Putamen (tissue), 1 donor: ENCODE measurements around the gene CGNL1.

Experiments used
- DNase-seq: peaks from one replicate; pipeline ENCODE4 v3.0.0-alpha.2; 2016; ENCODE audit warnings: low spot score

The CGNL1 gene

DNA sequence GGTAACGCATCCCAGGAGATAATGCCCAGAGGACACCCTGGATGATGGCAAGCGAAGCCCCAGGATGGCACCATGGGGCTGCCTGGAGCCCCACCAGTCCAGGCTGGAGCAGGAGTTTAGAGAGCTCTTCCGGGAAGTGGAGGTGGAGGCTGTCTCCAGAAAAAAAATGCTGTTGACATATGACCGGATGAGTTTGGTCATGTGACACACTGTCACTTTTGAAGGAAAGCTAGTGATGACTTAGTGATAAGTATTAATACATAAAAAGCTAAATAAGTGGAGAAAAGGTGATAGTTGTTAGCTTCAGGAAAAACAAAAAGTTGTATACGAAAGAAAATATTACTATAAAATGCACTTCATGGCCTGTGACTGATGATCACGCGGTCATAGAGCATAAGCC is 195.4 kb downstream of the CGNL1 start:
- no peak for DNase-seq

GRCh38 chr15:57572468-57572867 is 196.2 kb downstream of the CGNL1 start:
- DNase-seq, result no peak

DNA sequence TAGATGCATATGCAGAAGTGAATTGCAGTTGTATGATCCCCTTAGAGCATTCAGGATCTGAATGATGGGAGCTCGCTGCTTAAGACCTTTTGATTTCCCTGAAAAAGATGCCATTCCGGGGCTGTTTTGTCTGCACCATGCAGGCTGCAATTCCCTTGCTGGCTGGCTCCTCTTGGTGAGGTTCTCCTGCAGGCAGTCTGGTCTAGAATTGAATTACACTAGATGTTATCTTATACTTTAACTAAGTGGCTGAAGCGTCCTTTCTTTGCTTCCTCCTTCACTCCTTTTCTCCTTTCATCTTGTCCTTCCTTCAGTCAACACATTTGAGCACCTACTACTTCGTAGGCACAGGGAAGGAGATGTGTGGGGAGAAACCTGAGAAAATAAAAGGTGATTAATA is 196.8 kb downstream of the CGNL1 start:
- no peak for DNase-seq

- DNase-seq, result no peak
Measured at GRCh38 chr15:57575363-57575762, 199.1 kb downstream of the CGNL1 start.

DNA sequence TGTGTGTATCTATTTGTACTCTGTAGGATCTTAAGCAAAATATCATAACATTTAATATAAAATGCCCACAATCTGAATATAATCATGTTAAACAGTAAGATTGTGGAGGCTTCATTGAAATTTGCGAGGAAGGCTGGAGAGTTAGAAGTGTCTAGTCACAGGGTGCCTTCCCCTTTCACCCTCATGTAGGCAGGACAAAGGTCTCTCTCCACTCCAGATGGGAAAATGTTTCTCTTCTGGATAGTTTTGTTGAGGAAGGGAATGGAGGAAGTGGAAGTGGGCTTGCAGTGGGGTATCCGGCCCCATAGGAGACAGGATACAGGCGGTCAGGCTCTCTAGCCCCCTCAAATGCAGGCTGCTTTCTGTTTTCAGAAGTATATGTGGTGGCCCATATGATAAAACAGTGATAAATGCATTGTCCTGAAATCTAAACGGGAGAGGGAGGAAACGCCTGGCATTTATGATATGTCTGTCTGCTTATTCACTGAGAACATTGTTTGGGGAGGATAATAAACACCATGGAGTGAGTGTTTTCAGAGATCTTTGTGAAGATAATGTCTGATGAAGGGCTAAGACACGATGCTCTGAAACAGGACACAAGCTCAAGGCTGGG is 202.1 kb downstream of the CGNL1 start:
- DNase-seq, result no peak

GRCh38 chr15:57580428-57580827 is 204.1 kb downstream of the CGNL1 start:
- no peak for DNase-seq

DNA sequence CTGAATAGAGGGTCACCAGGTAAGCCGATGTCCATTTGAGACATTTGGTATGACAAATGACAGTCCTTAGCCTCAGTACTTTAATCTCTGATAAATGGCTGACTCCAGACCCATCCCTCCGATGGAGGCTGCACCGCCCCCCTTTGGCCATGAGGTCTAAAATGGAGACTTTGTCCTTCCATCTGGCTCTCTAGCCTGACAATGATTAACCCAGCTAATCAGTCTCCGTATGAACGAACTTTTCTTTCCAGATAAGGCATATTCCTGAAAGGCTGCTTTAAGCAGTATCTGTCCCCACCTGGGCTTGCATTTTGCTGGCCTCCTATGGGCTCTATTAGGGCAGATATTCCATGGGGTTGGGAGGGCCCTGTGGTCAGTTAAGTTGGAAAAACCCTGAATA is 204.6 kb downstream of the CGNL1 start:
- no peak for DNase-seq

GRCh38 chr15:57582090-57582489 is 205.8 kb downstream of the CGNL1 start:
- no peak for DNase-seq

GRCh38 chr15:57583282-57583681 is 207.0 kb downstream of the CGNL1 start:
- DNase-seq, result no peak

DNA sequence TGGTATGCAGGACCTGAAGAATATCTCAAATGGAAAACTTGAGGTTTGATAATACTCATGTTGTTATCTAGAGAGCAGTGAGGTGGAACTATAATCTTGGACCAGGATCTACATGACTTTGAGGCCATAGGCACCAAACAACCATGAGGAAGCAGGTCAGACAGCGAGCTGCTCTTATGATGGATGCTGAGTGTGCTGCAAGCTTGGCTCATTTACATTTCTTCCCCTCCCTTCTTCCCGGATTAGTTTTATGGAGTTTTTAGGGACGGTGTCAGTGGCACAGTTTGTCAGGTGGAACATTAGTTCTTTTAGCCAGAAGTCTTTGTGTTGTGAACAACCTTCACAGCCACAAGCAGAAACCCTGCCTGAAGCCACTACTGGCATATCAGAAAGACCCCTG is 207.4 kb downstream of the CGNL1 start:
- no peak for DNase-seq

DNA sequence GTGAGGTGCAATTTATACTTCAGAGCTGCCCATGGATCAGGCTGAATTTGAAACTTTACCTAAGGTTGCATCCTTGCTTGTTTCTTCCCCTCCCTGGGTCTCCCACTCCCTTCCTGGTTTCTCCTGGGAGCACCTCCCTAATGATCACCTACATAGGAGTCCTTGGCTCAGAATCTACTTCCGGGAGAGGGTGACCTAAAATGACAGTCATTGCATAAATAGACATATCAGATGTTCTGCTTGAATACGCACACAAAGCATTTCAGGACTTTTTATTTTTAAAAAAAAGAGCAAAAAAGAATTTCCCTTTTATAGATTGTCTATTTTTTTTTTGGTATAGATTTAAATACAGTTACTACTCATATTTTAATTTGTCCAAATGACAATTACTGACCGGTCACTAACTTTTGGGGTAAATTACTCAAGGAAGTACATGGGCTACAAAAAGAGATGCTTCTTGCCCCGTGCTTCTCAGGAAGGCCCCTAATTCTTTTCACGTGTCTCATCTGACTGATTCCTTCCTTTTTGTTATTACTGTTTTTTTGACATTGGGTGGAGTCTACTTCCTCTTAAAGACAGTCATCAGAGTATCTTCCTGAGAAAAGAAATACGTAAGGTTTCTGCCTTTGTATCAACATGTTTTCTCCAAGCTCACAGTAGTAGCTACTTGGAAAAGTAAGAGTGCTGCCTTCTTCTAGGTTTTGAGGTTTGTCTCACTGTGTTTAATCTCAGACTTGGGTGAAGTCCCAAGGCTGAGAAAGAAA is 210.5 kb downstream of the CGNL1 start:
- DNase-seq, result no peak

GRCh38 chr15:57589281-57589680 is 213.0 kb downstream of the CGNL1 start:
- DNase-seq, result no peak

DNA sequence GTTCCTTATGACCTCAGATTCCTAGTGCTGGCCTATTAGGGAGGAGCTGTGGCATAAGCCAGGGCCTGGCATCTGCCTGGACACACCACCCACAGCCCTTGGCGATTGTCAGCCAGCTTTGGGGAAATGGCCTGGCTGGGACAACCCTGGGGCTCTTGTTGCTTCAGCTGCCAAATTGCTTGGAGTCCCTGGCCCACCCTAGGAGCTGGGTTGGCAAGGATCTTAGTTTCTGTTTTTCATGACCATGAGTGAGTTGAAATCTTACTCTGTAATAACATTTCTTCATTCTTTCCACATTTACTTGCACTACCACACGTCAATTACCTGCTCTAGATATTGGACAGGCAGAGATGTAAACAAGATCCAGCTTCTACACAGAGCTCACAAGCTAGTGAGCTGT is 213.4 kb downstream of the CGNL1 start:
- DNase-seq, result no peak

GRCh38 chr15:57591237-57591821 is 215.0 kb downstream of the CGNL1 start:
- no peak for DNase-seq

DNA sequence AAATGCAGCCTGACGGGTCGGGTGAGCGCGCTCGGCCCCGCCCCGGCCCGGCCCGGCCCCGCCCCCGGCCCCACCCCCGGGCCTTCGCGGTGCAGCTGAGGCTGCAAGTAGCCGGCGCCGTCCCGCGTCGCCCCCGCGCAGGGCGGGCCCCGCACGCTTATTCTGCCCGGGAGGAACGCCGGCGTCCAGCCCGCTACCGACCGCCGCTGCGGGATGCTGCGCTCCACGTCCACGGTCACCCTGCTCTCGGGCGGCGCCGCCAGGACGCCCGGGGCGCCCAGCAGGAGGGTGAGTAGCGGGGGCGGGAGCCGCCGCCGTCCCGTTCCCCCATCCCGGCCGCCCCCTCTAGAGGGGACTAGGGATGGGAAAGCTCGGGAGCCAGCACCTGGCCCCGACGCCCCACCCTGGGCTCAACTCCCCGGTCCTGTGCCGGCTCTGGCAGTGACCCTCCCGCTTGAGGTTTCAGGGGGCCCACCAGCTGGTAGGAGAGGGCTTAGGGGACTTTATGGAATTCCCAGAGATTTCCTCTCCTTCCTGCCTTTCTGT is 215.6 kb downstream of the CGNL1 start, which contains the start of gene MYZAP:
Gene MYZAP, plus strand, starts transcription at position 83 of the 546 bp plus-strand sequence. Its CDS starts 131 bp downstream, at position 214.
- DNase-seq, result no peak

GRCh38 chr15:57592426-57592825 is 216.1 kb downstream of the CGNL1 start:
- DNase-seq, result no peak

GRCh38 chr15:57592836-57593420 is 216.6 kb downstream of the CGNL1 start:
- DNase-seq, result no peak

DNA sequence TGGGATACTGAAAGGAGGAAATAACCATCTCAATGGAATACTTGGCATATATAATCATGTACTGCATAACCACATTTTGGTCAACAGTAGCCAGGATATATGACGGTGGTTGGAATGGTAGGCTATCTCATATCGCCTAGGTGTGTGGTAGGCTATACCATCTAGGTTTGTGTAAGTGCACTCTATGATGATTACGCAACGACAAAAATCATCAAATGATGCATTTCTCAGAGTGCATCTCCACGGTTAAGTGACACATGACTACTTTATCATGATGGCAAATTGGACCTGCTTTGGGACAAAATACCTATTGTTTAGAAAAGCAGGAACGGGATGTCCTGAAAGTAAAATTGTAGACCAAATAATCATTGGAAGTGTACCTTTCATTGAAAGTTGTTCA is 218.2 kb downstream of the CGNL1 start:
- DNase-seq, result no peak

DNA sequence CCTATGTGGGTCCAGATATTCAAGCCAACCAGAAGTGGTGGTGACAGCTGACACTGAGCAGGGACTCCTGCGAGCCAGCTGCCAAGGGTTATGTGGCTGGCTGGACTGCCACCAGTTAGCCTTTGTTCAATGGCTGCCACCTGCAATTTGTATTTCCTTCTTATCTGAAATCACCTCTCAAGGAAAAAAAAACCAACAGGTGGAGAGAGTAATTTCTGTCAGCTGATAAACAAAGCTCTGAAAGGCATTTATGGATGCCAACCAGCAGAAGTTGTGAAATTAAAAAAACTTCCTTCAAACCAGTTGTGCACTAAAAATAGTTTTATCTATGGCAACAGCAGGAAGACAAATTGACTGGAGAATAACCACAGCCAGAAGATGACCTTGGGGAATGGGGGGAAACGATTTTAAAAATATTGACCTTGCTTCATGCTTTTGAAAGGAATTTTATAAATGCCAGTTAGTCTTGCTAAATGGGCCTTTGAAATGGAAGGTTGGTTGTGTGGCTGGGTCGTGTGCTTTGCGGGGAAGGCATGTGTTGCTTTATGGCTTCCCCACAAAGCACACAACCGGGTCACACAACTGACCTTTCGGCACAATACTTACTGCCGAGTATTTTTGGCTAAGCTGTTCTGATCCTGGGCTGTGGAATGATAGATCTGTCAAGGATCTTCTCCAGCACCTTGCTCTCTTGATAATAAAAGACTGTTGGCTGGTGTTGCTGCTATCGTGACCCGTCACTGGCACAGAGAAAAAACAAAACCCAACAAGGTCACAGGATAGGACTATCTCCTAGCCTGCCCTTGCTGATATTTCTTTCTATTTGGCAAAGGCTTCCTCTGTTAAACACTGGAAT is 218.9 kb downstream of the CGNL1 start:
- DNase-seq, result no peak

DNA sequence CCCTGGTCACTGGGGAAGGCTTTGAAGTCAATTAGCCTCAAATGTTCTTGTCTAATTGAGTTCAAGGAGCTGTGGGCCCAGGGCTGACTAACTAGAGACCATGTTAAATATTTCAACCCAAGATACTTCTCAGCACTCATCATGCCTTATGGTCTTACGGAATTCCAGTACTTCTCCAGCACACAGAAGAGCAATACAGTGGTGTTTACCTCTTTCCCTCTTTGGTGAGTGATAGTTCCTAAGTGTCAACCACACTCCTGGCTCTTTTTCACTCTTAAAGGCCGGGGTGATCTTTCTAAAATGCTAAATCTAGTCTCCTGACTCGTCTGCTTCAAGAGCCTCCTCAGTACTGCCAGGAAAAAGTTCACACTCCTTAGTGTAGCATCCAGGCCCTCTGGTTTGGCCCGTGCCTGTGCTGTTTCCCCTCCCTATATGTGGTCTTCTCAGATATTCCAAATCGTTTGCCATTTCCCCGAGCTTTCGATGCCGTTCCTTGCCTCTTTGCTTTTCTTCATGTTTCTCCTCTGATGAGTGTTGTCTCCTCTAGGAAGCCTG is 220.1 kb downstream of the CGNL1 start:
- DNase-seq, result no peak

GRCh38 chr15:57596978-57597377 is 220.7 kb downstream of the CGNL1 start:
- DNase-seq, result no peak
